Stomach (tissue), 9 donors: ENCODE measurements around the gene CGB2. TPM values are rescaled to one million over a fixed set of nuclear protein-coding genes. Genes with fewer than 3 reads are reported as not detected.

Experiments used
- DNase-seq, 2 donors: peaks; one replicate each; pipeline versions ENCODE4 v3.0.0 to v3.0.0-alpha.2; 2013 to 2019
- H3K27ac ChIP-seq, 5 donors: fragments of 200-600 bp in 4 of 5; sonication (generic) in 4 of 5; one replicate each; pipeline ENCODE4 v1.5.1; 2013 to 2019; ENCODE audit warnings: mild to moderate bottlenecking in 1 of 5, moderate library complexity in 1 of 5
- H3K27me3 ChIP-seq, 3 donors: fragments of 200-600 bp; sonication (generic); one replicate each; pipeline ENCODE4 v1.5.1; 2017 to 2019; ENCODE audit warnings: mixed run types in 1 of 3
- H3K36me3 ChIP-seq, 4 donors: fragments of 200-600 bp; sonication (generic); 1 replicate in 3 of 4; 2 replicates in 1 of 4; pipeline ENCODE4 v1.5.1; 2016 to 2019
- H3K4me1 ChIP-seq, 4 donors: fragments of 200-600 bp; sonication (generic); one replicate each; pipeline ENCODE4 v1.5.1; 2016 to 2019
- H3K4me3 ChIP-seq, 4 donors: fragments of 200-600 bp; sonication (generic) in 3 of 4; one replicate each; pipeline ENCODE4 v1.5.1; 2016 to 2019; ENCODE audit warnings: mild to moderate bottlenecking in 1 of 4
- H3K9me3 ChIP-seq, 4 donors: fragments of 200-600 bp; sonication (generic); one replicate each; pipeline ENCODE4 v1.5.1; 2016 to 2019
- CTCF ChIP-seq, 7 experiments: fragments of 450-650 bp in 4 of 7; fragments of 200-600 bp in 3 of 7; sonication (generic) in 3 of 7; IDR thresholded peaks; one replicate each; pipeline ENCODE4 v1.5.1; 2016 to 2019; ENCODE audit warnings: antibody characterized with exemption in 7 of 7, control low read depth in 2 of 7, mild to moderate bottlenecking in 1 of 7
- EP300 ChIP-seq: sonication (generic); formaldehyde crosslinking; IDR thresholded peaks from one replicate; pipeline ENCODE4 v1.6.1; 2017; ENCODE audit warnings: antibody characterized with exemption
- POLR2A ChIP-seq, 4 donors: fragments of 450-650 bp; IDR thresholded peaks; one replicate each; pipeline ENCODE4 v1.6.1; 2016; ENCODE audit warnings: antibody characterized with exemption in 4 of 4, control low read depth in 2 of 4, mild to moderate bottlenecking in 1 of 4, moderate library complexity in 1 of 4
- POLR2AphosphoS5 ChIP-seq, 3 donors: sonication (generic); formaldehyde crosslinking; IDR thresholded peaks; one replicate each; pipeline ENCODE4 v1.6.1; 2016; ENCODE audit warnings: antibody characterized with exemption in 3 of 3
- WGBS, 5 donors: extraction: QIAGEN DNeasy Blood & Tissue Kit in 3 of 5; methylation state at CpG; one replicate each; pipeline versions ENCODE4 v1.1.5 to v1.1.7; 2013 to 2018; 5-methylcytosine and 5-hydroxymethylcytosine counted together
- intact Hi-C: fragments of 100-400 bp; cut with DNase I; formaldehyde crosslinking; loops from one replicate; pipeline ENCODE4 v1.15.1; 2023; ENCODE audit warnings: low total_unique reads
- polyA plus RNA-seq, 3 donors: library from polyadenylated mRNA; stranded (reverse); fragments of 200-250 nt; gene quantifications; one replicate each; pipeline ENCODE4 v1.2.3, GENCODE V29; 2013
- total RNA-seq, 5 donors: library from RNA; depleted of rRNA; stranded (reverse); fragments of >200 nt; gene quantifications; one replicate each; pipeline versions ENCODE4 v1.1.0 to v1.2.3, GENCODE V29; 2014 to 2016
- donor health status: healthy with polysubstance abuse.
- donor health status: Bipolar disorder and iron deficiency.
- donor health status: healthy.

The CGB2 gene
- total and polyA plus RNA-seq, 8 donors: not detected

DNA sequence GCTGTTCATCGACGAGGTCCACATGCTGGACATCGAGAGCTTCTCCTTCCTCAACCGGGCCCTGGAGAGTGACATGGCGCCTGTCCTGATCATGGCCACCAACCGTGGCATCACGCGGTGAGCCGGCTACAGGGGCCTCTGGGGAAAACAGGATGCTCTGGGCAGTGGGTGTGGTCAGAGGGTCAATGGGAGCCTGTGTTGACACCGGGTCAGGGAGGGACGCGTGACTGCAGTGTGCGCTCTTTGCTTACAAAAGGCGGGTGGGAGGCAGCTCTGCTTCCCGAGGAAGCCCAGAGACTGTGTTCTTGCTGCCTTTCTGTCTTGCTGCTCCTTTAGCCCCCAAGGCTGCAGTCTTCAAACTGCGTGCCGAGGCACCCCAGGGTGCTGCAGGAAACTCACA lies 20.5 kb upstream of the CGB2 start:
- no peak for TF ChIP-seq EP300
- no peak for TF ChIP-seq POLR2A (IDR thresholded peaks at IDR 0.05)
- no peak for TF ChIP-seq POLR2AphosphoS5 (IDR thresholded peaks at IDR 0.05)
- DNase-seq: no peak
- no peaks in the 10 kb centered on the region for H3K27me3 ChIP-seq
- WGBS, 5 donors: 80 to 87% (median 85%) methylated on average over 7 to 17 of the region's 17 CpGs
- H3K4me3 ChIP-seq: no peak overlapping the region
- intact Hi-C loops: no loop called here
- no peaks in the 10 kb centered on the region for H3K9me3 ChIP-seq
- peaks cover 36 to 98% (median 96%) of the 10 kb centered on the region in 4 donors for H3K36me3 ChIP-seq
- no peaks in the 10 kb centered on the region for H3K4me1 ChIP-seq
- no peak overlapping the region for H3K27ac ChIP-seq

DNA sequence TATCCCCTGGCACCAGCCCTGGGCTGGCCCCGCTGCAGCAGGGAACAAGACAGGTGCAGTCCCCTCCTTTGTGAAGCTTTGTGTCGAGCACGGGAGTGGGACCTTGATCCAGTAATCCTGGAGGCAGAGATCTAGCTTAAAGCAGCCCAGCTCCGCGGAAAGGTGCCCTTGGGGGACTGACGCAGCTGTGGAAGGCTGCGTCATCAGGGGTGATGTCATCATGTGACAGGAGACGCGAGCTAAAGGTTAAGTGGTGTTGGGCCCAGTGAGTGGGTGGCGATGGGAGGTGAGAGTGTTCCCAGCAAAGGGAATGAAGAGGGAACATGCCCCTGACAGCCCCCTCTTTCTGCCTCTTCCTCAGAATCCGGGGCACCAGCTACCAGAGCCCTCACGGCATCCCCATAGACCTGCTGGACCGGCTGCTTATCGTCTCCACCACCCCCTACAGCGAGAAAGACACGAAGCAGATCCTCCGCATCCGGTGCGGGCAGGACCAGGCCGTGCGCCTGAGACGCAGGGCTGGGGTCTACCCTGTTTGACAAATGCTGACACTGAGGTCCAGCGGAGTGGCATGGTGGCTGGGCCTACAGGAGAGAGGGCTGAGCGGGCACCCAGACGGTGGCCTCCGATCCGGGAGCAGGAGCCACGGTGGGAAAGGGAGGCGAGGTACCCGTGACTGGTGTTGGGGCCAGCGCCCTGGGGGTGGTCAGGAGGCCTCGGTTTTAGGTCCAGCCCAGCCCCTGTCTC lies 17.4 kb upstream of the CGB2 start:
- Histone ChIP-seq H3K27me3 (peaks cover 0 to 18% (median 6%) of the 10 kb centered on the region in 3 donors), H3K9me3 (no peaks in the 10 kb centered on the region), H3K4me3 (no peak overlapping the region), H3K27ac (no peak overlapping the region), H3K36me3 (peaks cover 19 to 73% (median 71%) of the 10 kb centered on the region in 4 donors), H3K4me1 (peaks cover 17 to 22% (median 20%) of the 10 kb centered on the region in 4 donors)
- TF ChIP-seq POLR2AphosphoS5 (IDR thresholded peaks at IDR 0.05): no peak
- no peak for TF ChIP-seq POLR2A (IDR thresholded peaks at IDR 0.05)
- TF ChIP-seq EP300: no peak
- intact Hi-C loops: no loop called here
- 92 to 95% (median 94%) methylated on average over 20 to 32 of the region's 32 CpGs for WGBS, 5 donors
- no peak for DNase-seq

GRCh38 chr19:49014870-49015255 lies 16.8 kb upstream of the CGB2 start:
- no peak for TF ChIP-seq POLR2AphosphoS5 (IDR thresholded peaks at IDR 0.05)
- TF ChIP-seq EP300: no peak
- no peak for TF ChIP-seq CTCF (IDR thresholded peaks at IDR 0.05)
- TF ChIP-seq POLR2A (IDR thresholded peaks at IDR 0.05): no peak
- peaks cover 22 to 27% (median 25%) of the 10 kb centered on the region in 4 donors for H3K4me1 ChIP-seq
- 84 to 97% (median 93%) methylated on average over 7 to 18 of the region's 18 CpGs for WGBS, 5 donors
- peaks cover 16 to 67% (median 65%) of the 10 kb centered on the region in 4 donors for H3K36me3 ChIP-seq
- peaks cover 0 to 24% (median 11%) of the 10 kb centered on the region in 3 donors for H3K27me3 ChIP-seq
- H3K4me3 ChIP-seq: no peak overlapping the region
- no peak overlapping the region for H3K27ac ChIP-seq
- no peaks in the 10 kb centered on the region for H3K9me3 ChIP-seq
- intact Hi-C loops: no loop called here
- no peak for DNase-seq

DNA sequence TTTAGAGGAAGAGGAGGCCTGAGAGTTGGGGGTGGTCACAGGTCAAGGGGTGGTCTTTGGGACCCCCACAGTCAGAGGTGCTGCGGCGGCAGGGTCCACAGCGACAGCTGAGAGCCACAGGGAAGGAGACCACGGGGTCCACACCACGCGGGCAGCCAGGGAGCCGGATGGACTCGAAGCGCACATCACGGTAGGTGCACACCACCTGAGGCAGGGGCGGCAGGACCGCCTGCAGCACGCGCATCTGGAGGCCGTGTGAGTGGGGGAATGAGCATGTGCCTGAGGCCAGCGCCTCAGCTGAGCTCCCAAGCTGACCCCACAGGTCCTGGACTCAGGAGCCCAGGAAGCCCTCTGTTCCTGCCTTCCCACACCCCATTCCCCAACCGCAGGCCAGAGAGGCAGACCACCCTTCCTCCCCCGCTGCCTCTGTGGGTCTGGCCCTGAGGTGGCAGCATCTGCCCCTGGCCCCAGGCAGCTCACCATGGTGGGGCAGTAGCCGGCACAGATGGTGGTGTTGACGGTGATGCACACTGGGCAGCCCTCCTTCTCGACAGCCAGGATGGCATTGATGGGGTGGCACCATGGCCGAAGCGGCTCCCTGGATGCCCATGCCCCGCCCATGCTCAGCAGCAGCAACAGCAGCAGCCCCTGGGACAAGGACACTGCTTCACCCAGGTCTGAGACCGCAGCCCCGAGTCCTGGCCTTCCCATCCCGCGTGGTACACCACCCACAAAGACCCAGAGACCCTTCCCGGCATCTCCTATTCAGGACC lies 15.4 kb upstream of the CGB2 start:
- Histone ChIP-seq H3K36me3 (peaks cover 6 to 53% (median 51%) of the 10 kb centered on the region in 4 donors), H3K27me3 (peaks cover 0 to 38% (median 15%) of the 10 kb centered on the region in 3 donors), H3K27ac (no peak overlapping the region), H3K4me1 (peaks cover 22 to 27% (median 25%) of the 10 kb centered on the region in 4 donors), H3K4me3 (no peak overlapping the region), H3K9me3 (no peaks in the 10 kb centered on the region)
- WGBS, 5 donors: 93 to 96% (median 93%) methylated on average over 15 to 26 of the region's 29 CpGs
- no peak for TF ChIP-seq POLR2A (IDR thresholded peaks at IDR 0.05)
- no peak for TF ChIP-seq POLR2AphosphoS5 (IDR thresholded peaks at IDR 0.05)
- TF ChIP-seq CTCF (IDR thresholded peaks at IDR 0.05): no peak
- no peak for TF ChIP-seq EP300
- no peak for DNase-seq
- intact Hi-C loops: no loop called here

DNA sequence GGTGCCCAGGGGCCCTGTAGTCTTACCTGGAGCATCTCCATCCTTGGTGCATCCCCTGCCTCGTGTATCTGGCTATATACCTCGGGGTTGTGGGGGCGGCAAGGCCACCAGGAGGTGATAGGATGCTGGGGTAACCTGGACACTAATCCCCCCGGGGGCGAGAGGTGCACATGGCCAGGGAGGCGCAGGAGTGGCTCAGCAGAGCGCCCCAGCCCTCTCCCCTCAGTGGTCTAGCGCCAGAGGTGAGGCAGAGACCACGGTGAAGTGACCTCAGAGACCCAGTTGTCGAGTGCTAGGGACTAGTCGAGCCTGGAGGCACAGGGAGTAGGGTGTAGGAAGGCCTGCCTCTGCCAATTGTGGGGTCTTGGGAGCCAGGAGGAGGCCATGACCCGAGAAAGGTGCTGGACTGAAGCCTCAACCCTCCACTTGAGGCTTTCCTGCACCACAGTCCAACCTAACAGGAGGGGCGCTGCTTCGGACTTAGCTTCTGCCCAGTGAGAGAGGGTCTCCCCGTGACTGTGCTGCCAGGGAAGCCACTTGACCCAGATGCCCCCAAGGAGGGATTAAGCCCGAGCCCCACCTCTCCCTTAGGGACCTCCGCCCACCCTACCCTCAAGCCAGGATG lies 14.5 kb upstream of the CGB2 start, which contains the start of gene LHB:
TSS of gene LHB (minus strand) at position 51 of the 625 bp plus-strand sequence. CDS start at position 41, 10 bp downstream.
- intact Hi-C loops: no loop called here
- peak within 1 kb of the TSS in 1 of 5 donors; percentile 32 for H3K27ac ChIP-seq

More for the DNA sequence above, 14.5 kb upstream of the CGB2 start, which contains the start of gene LHB:
- Histone ChIP-seq H3K4me3 (peak within 1 kb of the TSS; percentile 49 to 62 (median 50)), H3K36me3 (peaks cover under 1 to 44% (median 42%) of the 10 kb centered on the region in 4 donors), H3K4me1 (peaks cover 22 to 27% (median 25%) of the 10 kb centered on the region in 4 donors), H3K27me3 (peaks cover 0 to 42% (median 15%) of the 10 kb centered on the region in 3 donors), H3K9me3 (no peaks in the 10 kb centered on the region)
- WGBS, 5 donors: 39 to 95% (median 66%) methylated on average over 8 to 17 of the region's 17 CpGs
- TF ChIP-seq CTCF (IDR thresholded peaks at IDR 0.05) (no peak), POLR2AphosphoS5 (IDR thresholded peaks at IDR 0.05) (no peak), EP300 (no peak), POLR2A (IDR thresholded peaks at IDR 0.05) (no peak)
- DNase-seq: no peak
